Measurements from ENCODE around the gene FKRP.
"Not testable (repeated sequence)": the region's sequence is repeated elsewhere in the genome, so short reads cannot be mapped to it uniquely, and the experiment has no call there.

Gene FKRP

DNA sequence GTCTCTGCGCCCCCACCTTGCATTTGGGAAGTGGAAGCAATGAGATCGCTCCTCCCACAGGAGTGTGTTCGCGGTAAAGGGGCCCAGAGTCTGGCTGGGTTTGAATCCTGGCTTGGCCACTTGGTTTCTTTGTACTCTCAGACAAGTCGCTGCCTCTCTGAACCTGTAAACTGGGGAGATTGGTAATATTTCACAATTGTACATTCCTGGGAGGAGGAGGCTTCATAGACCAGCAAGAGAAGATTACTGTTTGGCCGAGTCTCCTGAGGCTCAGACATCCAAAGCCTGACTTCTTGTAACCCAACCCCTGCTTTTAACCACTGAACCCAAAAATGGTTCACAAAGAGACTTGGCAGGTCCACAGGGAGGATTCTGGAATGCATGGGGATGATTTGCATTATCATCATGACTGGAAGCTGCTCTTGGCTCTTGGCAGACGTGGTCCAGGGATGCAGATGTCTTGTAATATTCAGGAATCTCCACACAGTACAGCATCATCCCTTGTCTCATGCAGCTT lies 14.0 kb downstream of the FKRP start:
- DNase-seq (ENCODE audit: low spot score), result no peak

GRCh38 chr19:46760363-46760762 lies 14.5 kb downstream of the FKRP start:
- DNase-seq (ENCODE audit: low spot score), result no peak

- DNase-seq (ENCODE audit: low spot score), result not testable (repeated sequence)
These were observed 15.0 kb downstream of the FKRP start for GRCh38 chr19:46760897-46761296.

DNA sequence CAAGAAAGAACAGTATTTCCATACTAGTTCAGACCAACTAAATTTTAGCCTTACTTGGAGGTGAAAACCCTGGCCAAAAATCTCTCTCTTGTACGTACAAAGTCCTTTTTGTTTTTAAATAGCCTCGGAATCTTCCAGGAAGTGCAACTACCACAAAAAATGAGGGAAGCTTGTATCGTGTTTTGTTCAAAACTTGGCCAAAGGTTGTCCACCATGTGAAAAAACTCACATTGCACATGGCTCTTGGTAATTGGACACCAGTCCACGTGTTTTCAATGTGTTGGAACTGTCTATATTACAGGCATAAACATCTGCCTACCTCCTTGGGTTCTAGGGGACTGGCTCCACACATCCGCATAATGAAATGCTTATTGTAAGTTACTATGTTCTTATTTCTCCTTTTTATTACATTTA lies 15.6 kb downstream of the FKRP start:
- DNase-seq (ENCODE audit: low spot score), result no peak

DNA sequence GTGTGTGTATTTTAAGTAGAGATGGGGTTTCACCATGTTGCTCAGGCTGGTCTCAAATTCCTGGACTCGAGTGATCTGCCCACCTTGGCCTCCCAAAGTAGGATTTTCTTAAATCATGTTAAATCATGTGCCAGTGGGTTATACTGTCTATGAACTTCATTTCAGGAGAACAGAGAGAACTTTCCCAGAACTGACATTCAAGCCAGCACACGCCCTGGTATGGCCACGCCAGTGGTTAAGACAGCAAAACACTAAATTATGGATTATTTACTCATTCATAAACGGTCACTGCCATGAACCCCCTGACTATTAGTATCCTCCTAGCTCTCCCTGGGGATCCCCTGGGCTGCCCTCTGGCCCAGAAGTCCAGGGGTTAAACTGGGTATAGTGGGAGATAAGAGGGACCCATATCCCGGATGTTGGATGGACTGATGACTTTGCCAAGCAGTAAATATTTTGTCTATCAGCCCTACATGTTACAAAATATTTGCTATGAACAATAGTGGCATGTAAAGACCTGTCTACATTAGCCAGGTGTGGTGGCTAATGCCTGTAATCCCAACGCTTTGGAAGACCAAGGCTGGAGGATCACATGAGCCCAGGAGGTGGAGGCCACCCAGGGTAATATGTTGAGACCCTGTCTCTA lies 16.5 kb downstream of the FKRP start:
- no peak for DNase-seq (ENCODE audit: low spot score)

GRCh38 chr19:46764817-46765291 lies 19.0 kb downstream of the FKRP start:
- DNase-seq (ENCODE audit: low spot score), result no peak

DNA sequence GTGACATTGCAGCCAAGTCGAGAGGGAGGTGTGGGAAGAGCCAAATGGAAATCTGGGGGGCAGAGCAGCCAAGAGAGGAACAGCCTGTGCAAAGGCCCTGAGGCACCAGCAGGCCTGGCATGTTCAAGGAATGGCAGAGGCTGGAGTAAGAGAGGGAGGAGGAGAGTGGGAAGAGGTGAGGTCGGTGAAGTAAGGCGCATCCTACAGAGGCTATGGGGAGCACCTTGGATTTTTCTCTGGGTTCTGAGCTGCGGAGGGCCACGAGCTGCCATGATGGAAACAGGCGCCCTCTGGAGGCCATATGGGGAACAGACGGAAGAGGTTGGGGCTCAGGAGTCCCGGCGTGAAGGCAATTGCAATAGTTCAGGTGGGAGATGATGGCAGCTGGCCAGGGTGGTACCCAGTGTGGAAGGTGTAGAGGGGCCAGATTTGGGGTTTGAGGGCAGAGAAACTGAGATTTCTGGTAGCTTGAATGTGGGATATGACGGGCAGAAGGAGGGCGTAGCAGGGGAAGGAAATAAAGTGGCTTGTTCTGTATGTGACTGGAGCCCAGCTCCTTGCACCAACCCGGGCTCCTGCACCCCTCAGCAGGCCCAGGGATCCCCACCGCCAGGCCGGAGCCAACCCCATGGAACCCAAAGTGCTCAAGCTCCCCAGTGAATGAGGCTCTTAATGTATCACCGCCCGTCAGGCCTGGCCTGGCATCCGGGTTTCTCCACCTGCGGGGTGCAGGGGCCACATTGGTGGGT lies 20.9 kb downstream of the FKRP start:
- DNase-seq (ENCODE audit: low spot score), result peak; percentile 81

- DNase-seq (ENCODE audit: low spot score), result not testable (repeated sequence)
These were observed 22.9 kb downstream of the FKRP start for GRCh38 chr19:46768746-46769145.

DNA sequence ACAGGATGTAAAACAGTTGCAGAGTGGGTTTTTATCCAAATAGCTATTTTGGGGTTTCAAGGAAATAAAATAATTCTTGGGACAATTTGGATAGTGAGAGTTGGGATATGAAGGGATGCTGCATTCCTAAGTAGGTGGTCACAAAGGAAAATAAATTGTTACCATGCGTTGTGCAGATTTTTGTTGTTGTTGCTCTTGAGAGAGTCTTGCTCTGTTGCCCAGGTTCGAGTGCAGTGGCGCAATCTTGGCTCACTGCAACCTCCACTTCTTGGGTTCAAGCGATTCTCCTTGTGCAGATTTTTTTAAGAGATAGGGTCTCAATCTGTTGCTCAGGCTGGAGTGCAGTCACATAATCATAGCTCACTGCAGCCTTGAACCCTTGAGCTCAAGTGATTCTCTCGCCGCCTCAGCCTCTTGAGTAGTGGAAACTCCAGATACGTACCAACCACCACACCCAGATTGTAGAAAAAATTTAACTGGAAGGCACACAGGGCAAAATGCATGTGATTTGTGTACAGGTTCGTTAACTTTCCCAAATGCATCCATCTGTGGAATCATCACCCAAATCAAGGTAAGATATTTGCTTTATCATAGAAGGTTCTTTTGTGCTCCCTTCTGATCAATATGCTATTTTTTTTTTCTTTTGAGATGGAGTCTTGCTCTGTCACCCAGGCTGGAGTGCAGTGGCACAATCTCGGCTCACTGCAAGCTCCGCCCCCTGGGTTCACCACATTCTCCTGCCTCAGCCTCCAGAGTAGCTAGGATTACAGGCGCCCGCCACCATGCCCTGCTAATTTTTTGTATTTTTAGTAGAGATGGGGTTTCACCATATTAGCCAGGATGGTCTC lies 26.5 kb downstream of the FKRP start:
- no peak for DNase-seq (ENCODE audit: low spot score)

DNA sequence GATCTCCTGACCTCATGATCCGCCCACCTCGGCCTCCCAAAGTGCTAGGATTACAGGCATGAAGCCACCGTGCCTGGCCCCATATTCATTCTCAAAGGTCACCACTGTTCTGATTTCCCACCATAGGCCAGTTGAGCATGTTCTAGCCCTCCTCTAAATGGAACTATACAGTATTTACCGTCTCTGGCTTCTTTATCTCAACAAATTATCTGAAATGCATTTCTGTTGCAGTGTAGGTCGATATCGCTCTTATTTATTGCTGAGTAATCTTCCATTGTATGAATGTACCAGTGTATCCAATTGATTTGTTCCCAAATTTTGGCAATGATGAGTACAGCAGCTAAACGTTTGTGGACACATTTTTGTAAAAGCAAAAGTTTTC lies 27.2 kb downstream of the FKRP start:
- DNase-seq (ENCODE audit: low spot score), result no peak

GRCh38 chr19:46775642-46776258 lies 29.9 kb downstream of the FKRP start:
- DNase-seq (ENCODE audit: low spot score), result no peak

- DNase-seq (ENCODE audit: low spot score), result peak; percentile 66
These were observed 31.4 kb downstream of the FKRP start for GRCh38 chr19:46776927-46777911.

DNA sequence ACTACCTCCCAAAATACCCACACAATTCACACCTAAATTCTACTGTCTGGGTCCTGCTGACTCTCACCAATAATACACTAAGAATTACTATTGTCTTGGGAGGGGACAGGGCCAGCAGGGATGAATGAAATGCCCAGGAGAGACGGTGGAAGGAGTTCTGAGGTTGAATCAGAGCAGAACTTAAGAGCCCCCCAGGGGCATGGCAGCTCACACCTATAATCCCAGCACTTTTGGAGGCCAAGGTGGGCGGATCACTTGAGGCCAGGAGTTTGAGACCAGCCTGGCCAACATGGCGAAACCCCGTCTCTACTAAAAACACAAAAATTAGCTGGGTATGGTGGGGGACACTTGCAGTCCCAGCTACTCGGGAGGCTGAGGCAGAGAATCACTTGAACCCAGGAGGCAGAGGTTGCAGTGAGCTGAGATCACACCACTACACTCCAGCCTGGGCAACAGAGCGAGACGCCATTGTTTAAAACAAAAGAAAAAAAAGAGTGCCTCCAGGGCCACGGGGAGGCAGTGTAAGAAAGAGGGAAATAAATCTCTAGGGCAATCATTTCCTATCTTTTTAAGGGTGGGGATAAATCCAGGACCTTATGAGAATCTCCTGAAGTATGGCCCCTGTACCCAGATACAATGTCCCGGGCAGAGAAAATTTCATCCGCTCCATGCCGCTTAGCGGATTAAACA lies 32.2 kb downstream of the FKRP start:
- DNase-seq (ENCODE audit: low spot score), result not testable (repeated sequence)

- DNase-seq (ENCODE audit: low spot score), result no peak
These were observed 36.6 kb downstream of the FKRP start for GRCh38 chr19:46782355-46783019.

GRCh38 chr19:46783670-46784069 lies 37.8 kb downstream of the FKRP start:
- peak; percentile 77 for DNase-seq (ENCODE audit: low spot score)

- DNase-seq (ENCODE audit: low spot score), result peak; percentile 92
These were observed 38.6 kb downstream of the FKRP start for GRCh38 chr19:46784262-46785053.

DNA sequence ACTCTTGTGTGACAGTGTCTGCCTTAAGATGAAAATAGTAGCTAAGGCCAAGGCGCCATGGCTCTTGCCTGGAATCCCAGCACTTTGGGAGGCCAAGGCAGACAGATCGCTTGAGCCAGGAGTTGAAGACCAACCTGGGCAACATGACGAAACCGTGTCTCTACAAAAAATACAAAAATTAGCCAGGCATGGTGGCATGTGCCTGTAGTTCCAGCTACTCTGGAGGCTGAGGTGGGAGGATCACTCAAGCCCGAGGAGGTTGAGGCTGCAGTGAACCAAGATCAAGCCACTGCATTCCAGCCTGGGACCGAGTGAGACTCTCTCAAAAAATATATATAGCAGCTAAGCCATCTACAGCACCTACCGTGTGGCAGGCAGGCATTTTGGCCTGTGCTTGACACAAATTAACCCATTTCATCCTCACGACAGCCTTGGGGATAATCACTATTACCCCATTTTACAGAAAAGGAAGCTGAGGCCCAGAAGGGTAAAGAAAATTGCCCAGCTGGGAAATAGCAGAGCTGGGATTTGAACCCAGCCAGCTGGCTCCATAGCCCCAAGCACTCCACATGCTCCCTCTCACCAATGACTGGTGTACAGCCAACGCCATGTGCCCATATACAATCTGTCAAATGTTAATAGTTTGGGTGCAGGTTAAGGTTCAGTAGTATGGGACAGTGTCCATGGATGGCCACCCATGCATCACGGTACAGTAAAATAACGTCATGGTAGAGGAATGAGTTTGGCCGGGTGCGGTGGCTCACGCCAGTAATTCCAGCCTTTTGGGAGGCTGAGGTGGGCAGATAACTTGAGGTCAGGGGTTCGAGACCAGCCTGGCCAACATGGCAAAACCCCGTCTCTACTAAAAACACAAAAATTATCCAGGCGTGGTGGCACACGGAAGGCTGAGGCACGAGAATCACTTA lies 39.5 kb downstream of the FKRP start:
- peak; percentile 64 for DNase-seq (ENCODE audit: low spot score)

DNA sequence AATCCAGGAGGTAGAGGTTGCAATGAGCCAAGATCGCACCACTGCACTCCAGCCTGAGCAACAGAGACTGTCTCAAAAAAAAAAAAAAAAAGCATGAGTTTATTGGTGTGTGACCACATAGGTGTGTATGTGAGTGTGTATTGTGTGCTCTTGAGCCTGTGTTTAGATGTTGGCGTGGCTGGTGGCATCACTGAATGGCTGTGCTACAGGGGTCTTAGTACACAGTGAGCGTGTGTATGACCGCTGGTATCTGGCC lies 40.1 kb downstream of the FKRP start:
- DNase-seq (ENCODE audit: low spot score), result no peak
